A549 treated with GW870086 at 1 μM for 4 hours (cell line): ENCODE results near the gene VAC14. TPM values are rescaled to one million over a fixed set of nuclear protein-coding genes. Genes with fewer than 3 reads are reported as not detected.

Source experiments
- total RNA-seq: library from RNA; stranded (reverse); fragments of 200-300 nt; extraction: Qiagen RNA extraction; gene quantifications from 5 replicates; pipeline ENCODE4 v1.2.3, GENCODE V29; 2022; ENCODE audit warnings: low read depth

The VAC14 gene
- 28.0 to 37.2 TPM (median 33.5 TPM) in 5 replicates for total RNA-seq

DNA sequence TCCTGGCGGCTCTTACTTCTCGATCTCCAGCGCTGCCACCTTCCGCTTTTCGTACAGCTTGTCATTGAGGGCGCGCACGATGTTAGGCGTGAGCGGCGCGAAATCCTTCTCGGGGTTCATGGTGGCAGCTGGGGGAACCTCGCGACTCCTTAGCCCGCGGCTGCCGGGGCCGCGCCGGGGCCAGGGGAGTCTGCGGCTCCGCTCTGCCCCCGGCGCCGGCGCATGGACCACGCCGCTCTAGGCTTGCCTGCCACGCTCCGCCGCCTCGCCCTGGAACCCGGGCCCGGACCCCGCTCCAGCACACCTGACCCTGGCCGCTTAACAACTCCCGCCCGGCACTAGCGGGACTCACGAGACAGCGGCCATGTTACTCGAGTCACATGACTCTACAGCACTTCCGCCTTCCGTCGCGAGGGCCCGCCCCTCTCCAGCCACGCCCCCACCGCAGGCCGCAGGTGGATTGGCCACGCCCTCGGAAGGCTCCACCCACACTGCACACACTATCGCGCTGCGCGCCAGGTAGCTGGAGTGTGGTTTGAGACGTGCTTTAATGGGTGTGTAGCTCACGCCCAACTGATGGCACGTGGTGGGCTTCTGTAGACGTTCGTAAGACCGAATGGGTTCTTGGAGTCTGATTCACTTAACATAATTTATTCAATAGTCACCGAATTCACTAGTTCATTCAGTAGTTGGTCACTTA, at the start of gene VAC14:
Gene VAC14, minus strand, starts transcription at position 378 of the 700 bp plus-strand sequence. Its CDS starts 258 bp downstream, at position 120.

DNA sequence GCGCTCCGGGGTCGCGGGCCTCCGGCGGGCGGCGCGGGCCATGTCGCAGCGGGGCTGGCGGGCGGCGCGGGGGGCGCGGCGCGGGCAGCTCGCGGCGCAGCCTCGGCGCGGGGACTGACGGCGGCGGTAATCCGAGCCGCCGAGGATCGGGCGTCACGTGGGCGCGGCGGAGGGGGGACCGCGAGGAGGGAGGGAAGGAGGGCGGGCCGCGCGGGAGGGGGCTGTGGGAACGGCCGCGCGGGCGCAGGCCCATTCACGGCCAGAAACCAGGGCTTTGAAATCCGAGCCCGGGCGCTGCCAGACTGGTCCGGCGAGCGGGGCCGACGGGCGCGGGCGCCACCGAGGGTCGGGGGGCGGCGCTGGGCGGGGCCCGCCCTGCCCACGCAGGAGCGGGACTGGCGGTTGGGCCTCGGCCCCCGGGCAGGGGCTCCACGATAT, 115.0 kb downstream of the VAC14 start, which contains the start of gene MTSS2:
Gene MTSS2, minus strand, starts transcription at position 116 of the 438 bp plus-strand sequence. CDS start 262 bp downstream, outside the sequence.

DNA sequence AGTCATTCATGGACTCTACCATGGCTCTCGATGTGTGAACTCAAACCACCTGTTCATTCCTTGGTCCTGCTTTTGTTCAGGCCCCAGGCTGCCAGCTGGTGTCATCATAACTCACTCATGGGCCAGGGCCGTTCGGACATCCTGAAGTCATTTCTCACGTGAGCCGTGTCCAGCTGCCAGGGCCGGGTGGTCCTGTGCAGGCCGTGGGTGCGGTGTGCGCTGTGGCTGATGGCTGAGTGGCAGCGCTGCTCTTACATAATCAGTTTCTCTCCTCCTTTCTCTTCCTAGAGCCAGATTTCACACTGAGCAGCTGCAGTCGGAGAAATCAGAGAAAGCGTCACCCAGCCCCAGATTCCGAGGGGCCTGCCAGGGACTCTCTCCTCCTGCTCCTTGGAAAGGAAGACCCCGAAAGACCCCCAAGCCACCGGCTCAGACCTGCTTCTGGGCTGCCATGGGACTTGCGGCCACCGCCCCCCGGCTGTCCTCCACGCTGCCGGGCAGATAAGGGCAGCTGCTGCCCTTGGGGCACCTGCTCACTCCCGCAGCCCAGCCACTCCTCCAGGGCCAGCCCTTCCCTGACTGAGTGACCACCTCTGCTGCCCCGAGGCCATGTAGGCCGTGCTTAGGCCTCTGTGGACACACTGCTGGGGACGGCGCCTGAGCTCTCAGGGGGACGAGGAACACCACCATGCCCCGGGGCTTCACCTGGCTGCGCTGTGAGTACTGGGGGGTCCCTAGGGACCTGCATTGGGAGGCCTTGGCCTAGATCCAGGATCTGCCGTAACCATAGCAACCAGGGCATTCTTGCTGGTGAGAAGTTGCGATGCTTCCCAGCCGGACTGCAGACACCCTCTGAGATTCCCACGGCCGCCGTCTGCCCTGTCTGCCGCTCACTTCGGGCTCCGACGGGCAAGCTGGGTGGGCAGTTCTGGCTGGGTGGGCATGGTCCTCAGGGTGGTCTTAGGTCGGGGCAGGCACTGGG, 154.4 kb downstream of the VAC14 start, which contains the start of gene IL34:
Gene IL34, plus strand, starts transcription at position 300 of the 982 bp plus-strand sequence. Its CDS starts 389 bp downstream, at position 689.

Other genes with a start within 250 kb of the VAC14 start
- gene IL34, start 154.6 kb downstream of the VAC14 start, total RNA-seq: 0.44 to 0.85 TPM (median 0.45 TPM) in 5 replicates
- 74.1 to 102 TPM (median 97.1 TPM) in 5 replicates for gene MTSS2, start 115.1 kb downstream of the VAC14 start, total RNA-seq